HG03196 (cell line): Measurements from ENCODE around the gene FAM219A.

Experiments used
- ATAC-seq: cut with Tn5 transposase; IDR thresholded peaks from one replicate; pipeline ENCODE4 v1.9.1; 2021; ENCODE audit not compliant: unreplicated experiment

FAM219A gene, protein sequence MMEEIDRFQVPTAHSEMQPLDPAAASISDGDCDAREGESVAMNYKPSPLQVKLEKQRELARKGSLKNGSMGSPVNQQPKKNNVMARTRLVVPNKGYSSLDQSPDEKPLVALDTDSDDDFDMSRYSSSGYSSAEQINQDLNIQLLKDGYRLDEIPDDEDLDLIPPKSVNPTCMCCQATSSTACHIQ

DNA sequence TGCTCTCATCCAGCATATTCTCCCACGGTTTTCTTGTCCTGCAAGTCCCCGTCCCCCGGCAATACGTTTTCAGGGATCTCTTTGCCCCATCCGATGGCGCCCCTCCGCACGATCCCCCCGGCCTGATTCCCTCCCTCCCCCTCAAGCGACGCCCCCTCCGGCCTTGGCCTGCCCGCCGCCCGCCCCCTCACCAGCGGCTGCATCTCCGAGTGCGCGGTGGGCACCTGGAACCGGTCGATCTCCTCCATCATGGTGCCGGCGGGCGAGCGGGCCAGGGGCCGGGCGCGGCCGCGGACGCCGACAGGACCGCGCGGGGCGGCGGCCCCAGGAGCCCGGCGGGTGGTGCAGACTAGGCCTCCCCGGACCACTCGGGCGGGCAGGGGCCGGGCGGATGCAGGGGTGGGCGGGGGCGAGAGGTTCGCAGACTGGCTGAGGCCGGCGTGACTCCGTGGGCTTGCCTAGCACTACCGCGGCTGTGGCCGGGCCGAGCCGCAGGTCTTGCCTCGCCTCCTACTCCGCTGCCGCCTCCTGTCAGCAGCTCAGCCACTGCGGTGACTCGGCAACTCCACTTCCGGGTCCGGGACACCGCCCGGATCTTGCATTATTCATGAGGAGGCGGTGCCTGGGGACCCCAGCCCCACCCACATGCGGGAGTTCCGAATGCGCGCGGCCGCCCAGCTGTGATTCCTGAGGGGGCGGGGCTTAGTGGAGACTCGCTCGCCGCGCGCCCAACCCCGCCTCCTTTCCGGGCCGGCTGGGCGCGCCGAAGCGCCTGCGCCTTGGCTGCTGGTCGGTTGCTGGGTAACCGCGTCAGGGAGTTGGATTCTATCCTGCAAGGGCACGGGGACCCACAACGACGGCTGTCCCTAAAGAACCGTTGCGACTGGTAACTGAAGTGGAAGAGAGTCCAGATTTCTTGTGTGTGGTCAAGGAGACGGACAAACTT, at the start of gene FAM219A, which contains the start of gene DNAI1:
FAM219A (minus strand) TSS at position 558 of the 946 bp plus-strand sequence; CDS start at position 251, 307 bp downstream.
DNAI1 (plus strand) TSS at position 793 of the 946 bp plus-strand sequence. CDS start 201 bp downstream, outside the sequence.
- ATAC-seq: peak; percentile 95

DNA sequence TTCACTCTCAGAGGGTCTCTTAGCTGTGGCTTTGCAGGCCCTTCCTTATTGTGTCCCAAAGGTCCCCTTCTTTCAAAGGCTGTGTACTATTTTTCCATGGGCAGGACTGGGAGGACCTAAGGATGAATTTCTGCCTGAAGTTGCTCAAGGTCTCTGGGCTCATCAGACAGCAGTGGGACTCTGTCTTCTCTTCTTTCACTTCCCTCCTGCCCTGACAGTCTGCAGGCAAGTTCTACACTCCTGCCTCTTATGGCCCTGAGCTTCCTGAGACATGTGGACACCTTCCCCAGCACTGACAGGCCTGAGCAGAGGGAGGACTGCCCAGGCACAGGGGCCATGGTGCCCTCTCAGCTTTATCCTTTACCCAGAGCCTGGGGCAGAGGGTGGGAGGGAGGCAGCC, 49.6 kb upstream of the FAM219A start:
- ATAC-seq: no peak

- no peak for ATAC-seq
Observed at GRCh38 chr9:34507556-34507955, 49.2 kb upstream of the FAM219A start.

DNA sequence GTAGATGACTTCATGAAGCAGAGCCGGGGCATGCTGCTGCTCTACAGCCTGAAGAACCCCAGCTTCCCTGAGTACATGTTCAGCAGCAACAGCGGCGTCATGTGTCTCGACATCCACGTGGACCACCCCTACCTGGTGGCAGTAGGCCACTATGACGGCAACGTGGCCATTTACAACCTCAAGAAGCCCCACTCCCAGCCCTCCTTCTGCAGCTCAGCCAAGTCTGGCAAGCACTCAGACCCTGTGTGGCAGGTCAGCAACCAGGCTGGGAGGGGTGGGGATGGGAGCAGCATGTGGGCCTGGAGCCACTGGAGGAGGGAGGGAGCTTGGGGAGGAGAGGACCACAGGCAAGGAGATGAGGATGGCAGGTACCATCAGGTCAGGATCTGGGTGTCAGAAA, 48.3 kb upstream of the FAM219A start:
- no peak for ATAC-seq

DNA sequence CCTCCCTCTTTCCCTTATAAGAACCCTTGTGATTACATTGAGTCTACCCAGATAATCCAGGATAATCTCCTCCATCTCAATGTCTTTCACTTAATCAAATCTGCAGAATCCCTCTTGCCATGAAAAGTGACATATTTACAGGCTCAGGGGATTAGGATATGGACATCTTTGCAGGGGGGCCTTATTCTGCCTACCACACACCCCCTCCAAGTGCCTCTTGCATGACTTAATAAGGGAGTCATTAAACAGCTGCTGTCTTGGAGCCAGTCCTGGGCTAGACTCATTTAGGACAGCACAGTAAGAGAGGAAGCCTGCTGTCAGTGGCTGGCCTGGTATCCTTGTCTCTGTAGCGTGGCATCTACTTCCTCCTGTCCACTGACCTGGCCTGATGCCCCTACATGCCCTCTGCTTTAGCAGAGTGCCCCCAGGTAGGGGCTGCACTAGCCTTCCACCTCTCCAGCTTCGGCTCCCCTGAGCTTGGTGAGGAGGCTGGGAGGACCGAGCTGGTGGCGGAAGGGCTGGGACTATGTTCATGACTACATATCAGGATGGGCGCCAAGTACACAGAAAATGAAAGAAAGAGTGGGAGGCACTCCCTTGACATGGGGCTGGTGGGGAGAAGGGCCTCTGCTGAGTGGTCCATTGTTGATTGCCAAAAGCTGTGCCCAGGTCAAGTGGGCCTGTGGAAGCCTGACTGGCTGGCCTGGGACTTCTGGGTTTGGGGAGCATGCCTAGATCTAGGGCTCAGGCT, 47.2 kb upstream of the FAM219A start:
- no peak for ATAC-seq

- no peak for ATAC-seq
Observed at GRCh38 chr9:34503406-34503805, 45.0 kb upstream of the FAM219A start.

- no peak for ATAC-seq
Observed at GRCh38 chr9:34502891-34503290, 44.5 kb upstream of the FAM219A start.

DNA sequence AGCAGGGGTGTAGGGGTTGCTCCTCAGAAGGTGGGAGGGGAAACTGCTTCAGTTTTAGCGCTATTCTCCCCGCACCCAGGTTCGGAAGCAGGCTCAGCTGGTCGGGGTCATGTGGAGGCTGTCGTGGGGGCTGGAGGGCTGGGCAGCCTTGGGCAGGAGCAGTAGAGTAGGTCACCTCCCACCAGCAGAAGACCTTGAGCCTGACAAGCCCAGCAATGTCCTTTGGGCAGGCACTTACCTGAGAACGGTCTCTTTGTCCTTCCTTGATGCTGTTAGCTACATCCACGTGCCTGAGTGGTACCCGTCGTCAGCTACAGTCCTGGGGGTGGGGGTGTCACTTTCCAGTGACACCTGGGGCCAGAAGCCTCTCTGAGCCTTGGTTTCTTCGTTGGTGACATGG, 44.1 kb upstream of the FAM219A start:
- ATAC-seq: no peak

- ATAC-seq: no peak
Observed at GRCh38 chr9:34501889-34502425, 43.6 kb upstream of the FAM219A start.

DNA sequence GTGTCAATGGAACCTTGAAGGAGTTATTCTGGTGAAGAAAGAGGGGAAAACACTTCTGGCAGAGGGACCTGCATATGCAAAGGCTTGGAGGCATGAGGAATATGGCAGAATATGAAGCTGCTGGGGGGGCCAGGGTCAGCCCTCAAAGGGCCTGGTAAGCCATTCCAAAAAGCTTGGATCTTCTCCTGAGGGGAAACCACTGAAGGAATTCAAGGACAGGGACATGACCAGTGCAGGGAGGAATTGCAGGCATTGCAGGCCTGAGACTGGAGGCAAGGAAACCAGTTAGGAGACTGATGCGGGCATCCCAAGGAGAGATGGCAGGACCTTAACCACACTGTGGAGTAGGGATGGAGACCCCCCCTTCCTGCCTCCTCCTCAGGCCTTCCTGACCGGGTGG, 43.0 kb upstream of the FAM219A start:
- no peak for ATAC-seq

DNA sequence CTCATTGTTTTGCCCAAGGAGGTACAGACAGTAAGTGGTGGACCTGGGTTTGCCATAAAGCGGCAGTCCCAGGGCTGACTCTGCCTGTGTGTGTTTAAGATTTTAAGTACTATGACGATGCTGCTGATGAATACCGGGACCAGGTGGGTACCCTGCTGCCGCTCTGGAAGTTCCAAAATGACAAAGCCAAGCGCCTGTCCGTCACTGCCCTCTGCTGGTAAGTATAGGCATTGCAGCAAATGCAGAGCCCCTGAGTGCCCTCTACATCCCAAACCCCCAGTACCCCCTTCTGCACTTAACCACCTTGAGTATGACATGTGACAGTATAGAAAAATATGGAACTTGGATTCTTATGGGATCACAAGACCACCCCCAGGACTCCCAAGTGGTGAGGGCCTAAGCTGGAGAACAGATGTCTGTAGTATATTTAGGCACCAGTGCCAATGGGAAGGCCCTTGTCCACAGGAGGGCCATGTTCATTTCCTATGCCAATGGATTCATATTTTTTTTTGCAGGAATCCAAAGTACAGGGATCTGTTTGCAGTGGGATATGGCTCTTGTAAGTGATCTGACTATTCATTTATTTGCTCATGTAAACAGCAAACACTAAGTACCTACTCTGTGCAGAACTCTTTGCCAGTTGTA, 42.4 kb upstream of the FAM219A start:
- no peak for ATAC-seq

GRCh38 chr9:34499076-34499475, 40.7 kb upstream of the FAM219A start:
- ATAC-seq: no peak

GRCh38 chr9:34498553-34498952, 40.2 kb upstream of the FAM219A start:
- ATAC-seq: no peak

GRCh38 chr9:34496149-34496712, 37.9 kb upstream of the FAM219A start:
- ATAC-seq: no peak

GRCh38 chr9:34493972-34494535, 35.7 kb upstream of the FAM219A start:
- ATAC-seq: no peak

DNA sequence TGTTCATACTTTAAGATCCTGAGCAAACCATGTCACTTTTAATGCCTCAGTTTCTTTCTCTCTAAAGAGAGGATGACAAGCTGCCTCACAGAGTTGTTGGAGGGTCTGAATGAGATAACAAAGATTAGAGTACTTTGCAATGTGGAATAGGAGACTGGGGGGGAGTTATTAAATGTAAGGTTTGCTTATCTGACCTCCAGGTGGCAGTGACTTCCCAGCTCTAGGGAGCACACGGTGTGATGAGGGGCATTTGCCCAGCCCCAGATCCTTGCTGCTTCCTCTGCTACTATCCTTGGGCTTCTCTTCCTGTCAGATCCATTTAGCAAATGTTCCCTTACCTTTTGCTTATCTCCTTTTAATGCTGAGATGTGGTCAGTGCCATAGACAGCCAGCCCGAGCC, 33.7 kb upstream of the FAM219A start:
- no peak for ATAC-seq

- no peak for ATAC-seq
Observed at GRCh38 chr9:34491596-34491995, 33.2 kb upstream of the FAM219A start.

GRCh38 chr9:34490760-34491159, 32.4 kb upstream of the FAM219A start:
- ATAC-seq: no peak

DNA sequence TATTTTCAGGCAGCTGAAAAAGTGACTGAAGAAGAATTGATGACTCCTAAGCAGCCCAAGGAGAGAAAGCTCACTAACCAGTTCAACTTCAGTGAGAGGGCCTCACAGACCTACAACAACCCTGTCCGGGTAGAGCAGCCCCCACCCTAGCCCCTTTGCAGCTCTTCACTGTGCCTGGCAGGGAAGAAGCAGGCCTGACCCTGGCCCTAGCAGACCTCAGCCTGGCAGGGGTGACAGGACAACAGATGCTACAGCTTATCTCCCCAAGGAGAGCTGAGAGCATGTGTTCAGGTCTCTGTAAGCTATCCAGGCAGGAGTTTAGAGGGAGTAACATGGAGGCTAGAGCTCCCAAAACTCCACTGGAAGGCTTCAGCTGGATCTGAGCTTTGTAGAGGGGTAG, 32.0 kb upstream of the FAM219A start:
- ATAC-seq: no peak

GRCh38 chr9:34486572-34486971, 28.2 kb upstream of the FAM219A start:
- ATAC-seq: no peak
